Upper lobe of right lung (tissue), 1 donor: ENCODE measurements around the gene NR4A3. TPM values are rescaled to one million over a fixed set of nuclear protein-coding genes. Genes with fewer than 3 reads are reported as not detected.
"Not testable (repeated sequence)": the region's sequence is repeated elsewhere in the genome, so short reads cannot be mapped to it uniquely, and the experiment has no call there.

ENCODE experiments used
- ATAC-seq: fragments of 200-7000 bp; cut with Tn5 transposase; one replicate; pipeline ENCODE4 v1.9.1; 2020; ENCODE audit warnings: mild to moderate bottlenecking, moderate library complexity
- DNase-seq: peaks from one replicate; pipeline ENCODE4 v3.0.0-alpha.2; 2020
- H3K27ac ChIP-seq: fragments of 200-600 bp; one replicate; pipeline ENCODE4 v1.8.0; 2022
- H3K27me3 ChIP-seq: fragments of 200-600 bp; one replicate; pipeline ENCODE4 v1.8.0; 2022; ENCODE audit warnings: mild to moderate bottlenecking
- H3K36me3 ChIP-seq: fragments of 200-600 bp; one replicate; pipeline ENCODE4 v1.8.0; 2022
- H3K4me1 ChIP-seq: fragments of 200-600 bp; one replicate; pipeline ENCODE4 v1.8.0; 2022
- H3K4me3 ChIP-seq: fragments of 200-600 bp; one replicate; pipeline ENCODE4 v1.8.0; 2022; ENCODE audit warnings: mild to moderate bottlenecking
- H3K9me3 ChIP-seq: fragments of 200-600 bp; one replicate; pipeline ENCODE4 v1.8.0; 2022
- intact Hi-C: fragments of 100-400 bp; cut with DNase I; formaldehyde crosslinking; loops from one replicate; pipeline ENCODE4 v1.11.0; 2022
- total RNA-seq: library from RNA; stranded (reverse); fragmentation: NEBNext Ultra II Directional; extraction: Animal tissue kit (Norgen Biotek cat#: 25700); gene quantifications from one replicate; pipeline ENCODE4 v1.2.1, GENCODE V29; 2021
- TF ChIP-seq, protein P1 (sequence below): fragments of 200-600 bp; IDR thresholded peaks from one replicate; pipeline ENCODE4 v1.8.0; 2022; ENCODE audit warnings: antibody characterized with exemption
- donor health status: DM: no; HTN: yes; CAD: no; lungs with severe emphysema.

NR4A3 gene
- total RNA-seq, 1 donor from 2014 or later, result 3.8 TPM

- no peaks in the 10 kb centered on the region for H3K9me3 ChIP-seq
- no peak overlapping the region for H3K4me3 ChIP-seq
- no peaks in the 10 kb centered on the region for H3K27me3 ChIP-seq
- no peaks in the 10 kb centered on the region for H3K4me1 ChIP-seq
- no peaks in the 10 kb centered on the region for H3K36me3 ChIP-seq
- DNase-seq (no peak), ATAC-seq (no peak)
- no peak overlapping the region for H3K27ac ChIP-seq
- intact Hi-C loops, result no loop called here
- TF ChIP-seq, protein P1, sequence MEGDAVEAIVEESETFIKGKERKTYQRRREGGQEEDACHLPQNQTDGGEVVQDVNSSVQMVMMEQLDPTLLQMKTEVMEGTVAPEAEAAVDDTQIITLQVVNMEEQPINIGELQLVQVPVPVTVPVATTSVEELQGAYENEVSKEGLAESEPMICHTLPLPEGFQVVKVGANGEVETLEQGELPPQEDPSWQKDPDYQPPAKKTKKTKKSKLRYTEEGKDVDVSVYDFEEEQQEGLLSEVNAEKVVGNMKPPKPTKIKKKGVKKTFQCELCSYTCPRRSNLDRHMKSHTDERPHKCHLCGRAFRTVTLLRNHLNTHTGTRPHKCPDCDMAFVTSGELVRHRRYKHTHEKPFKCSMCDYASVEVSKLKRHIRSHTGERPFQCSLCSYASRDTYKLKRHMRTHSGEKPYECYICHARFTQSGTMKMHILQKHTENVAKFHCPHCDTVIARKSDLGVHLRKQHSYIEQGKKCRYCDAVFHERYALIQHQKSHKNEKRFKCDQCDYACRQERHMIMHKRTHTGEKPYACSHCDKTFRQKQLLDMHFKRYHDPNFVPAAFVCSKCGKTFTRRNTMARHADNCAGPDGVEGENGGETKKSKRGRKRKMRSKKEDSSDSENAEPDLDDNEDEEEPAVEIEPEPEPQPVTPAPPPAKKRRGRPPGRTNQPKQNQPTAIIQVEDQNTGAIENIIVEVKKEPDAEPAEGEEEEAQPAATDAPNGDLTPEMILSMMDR, result no peak
These were observed 33.9 kb downstream of the NR4A3 start for GRCh38 chr9:99855467-99856176.

DNA sequence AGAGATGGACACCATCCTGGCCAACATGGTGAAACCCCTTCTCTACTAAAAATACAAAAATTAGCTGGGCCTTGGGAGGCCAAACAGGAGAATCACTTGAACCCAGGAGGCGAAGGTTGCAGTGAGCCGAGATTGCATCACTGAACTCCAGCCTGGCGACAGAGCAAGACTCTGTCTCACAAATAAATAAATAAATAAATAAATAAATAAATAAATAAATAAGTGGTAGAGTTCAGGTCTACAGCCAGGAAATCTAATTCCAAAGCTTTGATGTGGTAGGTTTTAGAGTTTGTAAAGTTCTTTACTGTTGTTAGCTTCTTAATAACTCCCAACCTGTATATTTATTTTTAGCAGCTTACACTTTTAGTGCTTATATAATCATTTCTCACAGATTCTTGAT is 35.9 kb downstream of the NR4A3 start:
- H3K4me1 ChIP-seq, H3K27me3 ChIP-seq, H3K36me3 ChIP-seq, H3K4me3 ChIP-seq, H3K27ac ChIP-seq, intact Hi-C loops, DNase-seq, ATAC-seq, H3K9me3 ChIP-seq: not testable (repeated sequence)

- no peak overlapping the region for H3K27ac ChIP-seq
- TF ChIP-seq, protein P1, result no peak
- H3K4me3 ChIP-seq, result no peak overlapping the region
- no peak for DNase-seq
- no peaks in the 10 kb centered on the region for H3K27me3 ChIP-seq
- H3K36me3 ChIP-seq, result no peaks in the 10 kb centered on the region
- intact Hi-C loops, result no loop called here
- no peaks in the 10 kb centered on the region for H3K9me3 ChIP-seq
- ATAC-seq, result no peak
- H3K4me1 ChIP-seq, result no peaks in the 10 kb centered on the region
These were observed 36.4 kb downstream of the NR4A3 start for GRCh38 chr9:99858087-99858486.

DNA sequence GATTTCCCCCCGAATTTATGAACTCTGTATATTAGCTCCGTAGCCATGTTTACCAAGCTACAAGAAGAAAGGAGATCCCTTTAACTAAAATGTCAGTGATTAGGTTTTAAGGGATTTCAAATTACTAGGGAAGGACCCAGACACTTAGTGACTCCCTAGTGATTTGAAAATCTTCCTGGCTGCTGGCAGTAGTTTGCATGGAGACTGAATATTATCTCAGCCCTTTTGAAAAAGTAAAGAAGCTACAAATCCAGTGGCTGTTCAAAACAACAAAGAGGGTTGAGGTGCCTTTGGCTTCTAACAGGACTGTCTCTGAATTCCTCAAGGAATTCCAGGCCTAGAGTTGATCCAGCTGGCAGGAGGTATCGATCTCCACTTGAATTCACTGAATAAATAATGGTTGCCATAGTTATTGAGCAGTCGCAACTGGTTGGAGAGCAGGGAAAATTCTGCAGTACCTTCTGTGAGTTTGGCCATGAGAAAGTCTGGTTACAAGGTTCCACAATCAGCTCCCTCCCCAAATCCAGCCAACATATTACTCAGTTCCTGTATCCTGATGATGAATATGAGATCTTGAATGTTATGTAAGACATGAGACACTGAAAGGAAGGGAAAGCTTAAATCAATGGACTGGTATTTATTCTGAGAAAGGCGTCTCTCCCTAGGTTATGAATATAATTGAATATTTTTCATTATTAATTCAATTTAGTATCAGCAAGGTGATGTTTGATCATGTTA is 37.7 kb downstream of the NR4A3 start:
- no peaks in the 10 kb centered on the region for H3K9me3 ChIP-seq
- no peak overlapping the region for H3K27ac ChIP-seq
- no peaks in the 10 kb centered on the region for H3K4me1 ChIP-seq
- TF ChIP-seq, protein P1, result no peak
- no peaks in the 10 kb centered on the region for H3K27me3 ChIP-seq
- no peaks in the 10 kb centered on the region for H3K36me3 ChIP-seq
- ATAC-seq (no peak), DNase-seq (no peak)
- H3K4me3 ChIP-seq, result no peak overlapping the region
- intact Hi-C loops, result no loop called here

DNA sequence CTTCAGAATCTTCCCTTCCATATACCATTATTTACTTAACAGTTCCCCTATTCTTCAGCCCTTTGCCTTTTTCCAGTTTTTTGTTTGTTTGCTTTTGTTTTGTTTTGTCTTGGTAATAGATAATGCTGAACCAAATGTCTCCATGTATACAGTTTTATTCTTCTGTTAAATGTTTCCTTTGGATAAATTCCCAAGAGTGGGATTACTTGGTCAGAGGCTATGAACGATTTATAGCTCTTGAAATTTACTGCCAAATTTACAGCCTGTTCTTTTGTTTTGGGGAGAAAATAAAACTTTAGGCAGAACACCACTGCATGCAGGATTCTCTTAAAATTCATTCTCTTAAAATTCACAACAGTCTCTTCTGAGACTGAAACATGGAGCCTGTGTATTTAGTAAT is 38.6 kb downstream of the NR4A3 start:
- H3K9me3 ChIP-seq, result no peaks in the 10 kb centered on the region
- no peaks in the 10 kb centered on the region for H3K27me3 ChIP-seq
- ATAC-seq, result no peak
- no peaks in the 10 kb centered on the region for H3K4me1 ChIP-seq
- no peaks in the 10 kb centered on the region for H3K36me3 ChIP-seq
- intact Hi-C loops, result no loop called here
- H3K4me3 ChIP-seq, result no peak overlapping the region
- no peak overlapping the region for H3K27ac ChIP-seq
- no peak for DNase-seq
- TF ChIP-seq, protein P1, result no peak

GRCh38 chr9:99863955-99864354 is 42.3 kb downstream of the NR4A3 start:
- TF ChIP-seq, protein P1, result no peak
- Histone ChIP-seq H3K4me3 (no peak overlapping the region), H3K27me3 (no peaks in the 10 kb centered on the region), H3K9me3 (no peaks in the 10 kb centered on the region), H3K27ac (no peak overlapping the region), H3K36me3 (no peaks in the 10 kb centered on the region), H3K4me1 (no peaks in the 10 kb centered on the region)
- intact Hi-C loops, result no loop called here
- ATAC-seq (no peak), DNase-seq (no peak)
